NCI-H82 (cell line): Measurements from ENCODE around the gene CERS2.
"Not testable (repeated sequence)": the region's sequence is repeated elsewhere in the genome, so short reads cannot be mapped to it uniquely, and the experiment has no call there.

ENCODE experiments used
- DNase-seq: peaks from one replicate; lab custom pipeline; 2025; lab: John Stamatoyannopoulos, UW

Gene CERS2

GRCh38 chr1:150969626-150970025, 5.0 kb downstream of the CERS2 start:
- DNase-seq: no peak

DNA sequence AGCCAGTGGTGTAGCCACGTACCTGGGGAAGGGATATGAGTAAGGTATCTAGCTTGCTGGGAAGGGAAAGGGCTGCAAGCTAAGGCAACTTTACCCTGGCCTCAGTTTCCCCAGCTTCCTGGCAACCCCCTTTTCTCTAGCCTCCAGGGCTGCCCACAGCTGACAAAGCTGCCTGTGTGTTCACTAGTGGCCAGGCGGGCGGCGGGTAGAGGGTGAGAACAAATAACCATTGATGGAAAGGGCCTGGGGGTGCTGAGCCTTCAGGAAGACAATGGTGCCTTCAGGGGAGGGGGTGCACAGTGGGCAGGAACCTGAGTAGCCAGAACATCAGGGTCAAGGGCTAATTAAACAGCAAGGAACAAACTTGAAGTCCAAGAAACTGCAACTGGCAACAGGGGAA, 6.1 kb downstream of the CERS2 start:
- no peak for DNase-seq

DNA sequence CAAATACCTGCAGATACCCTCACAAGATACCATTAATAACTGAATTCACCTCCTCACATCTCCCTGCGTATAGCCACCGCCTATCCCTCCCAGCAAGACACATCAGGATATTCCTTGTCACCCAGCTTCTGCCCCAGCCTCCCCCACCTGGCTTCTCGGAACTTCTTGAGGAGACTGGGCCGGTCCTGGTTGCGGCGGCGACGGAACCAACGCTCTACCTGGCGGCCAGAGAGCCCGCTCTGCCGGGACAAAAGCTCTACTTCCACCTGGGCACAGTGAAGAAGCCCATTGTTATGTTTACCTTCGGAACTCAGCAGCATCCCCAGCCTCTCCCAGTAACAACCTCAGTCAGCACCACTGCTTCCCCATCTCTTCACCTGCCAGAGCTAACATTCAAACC, 6.7 kb downstream of the CERS2 start:
- DNase-seq: no peak

GRCh38 chr1:150966011-150966410, 8.6 kb downstream of the CERS2 start:
- DNase-seq: no peak

DNA sequence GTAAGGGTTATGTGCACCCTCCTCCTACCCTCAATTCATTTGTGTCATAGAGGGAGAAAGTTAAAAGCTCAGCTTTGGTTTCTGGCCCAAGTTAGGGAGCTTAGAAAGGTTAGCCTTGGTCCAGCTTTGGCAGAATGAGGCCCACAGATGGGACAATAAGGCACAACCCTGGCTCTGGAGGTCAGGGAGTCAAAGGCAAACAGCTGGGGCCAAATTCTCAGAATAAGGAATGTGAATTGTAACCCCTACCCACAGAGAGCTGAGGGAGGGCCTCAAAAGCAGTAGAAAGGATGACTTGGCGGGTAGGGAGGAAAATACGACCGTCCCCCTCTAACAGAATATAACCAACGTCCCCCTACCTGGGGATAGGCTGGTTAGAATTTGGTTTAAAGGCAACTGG, 9.0 kb downstream of the CERS2 start:
- no peak for DNase-seq

- no peak for DNase-seq
These were observed 10.5 kb downstream of the CERS2 start for GRCh38 chr1:150964164-150964489.

DNA sequence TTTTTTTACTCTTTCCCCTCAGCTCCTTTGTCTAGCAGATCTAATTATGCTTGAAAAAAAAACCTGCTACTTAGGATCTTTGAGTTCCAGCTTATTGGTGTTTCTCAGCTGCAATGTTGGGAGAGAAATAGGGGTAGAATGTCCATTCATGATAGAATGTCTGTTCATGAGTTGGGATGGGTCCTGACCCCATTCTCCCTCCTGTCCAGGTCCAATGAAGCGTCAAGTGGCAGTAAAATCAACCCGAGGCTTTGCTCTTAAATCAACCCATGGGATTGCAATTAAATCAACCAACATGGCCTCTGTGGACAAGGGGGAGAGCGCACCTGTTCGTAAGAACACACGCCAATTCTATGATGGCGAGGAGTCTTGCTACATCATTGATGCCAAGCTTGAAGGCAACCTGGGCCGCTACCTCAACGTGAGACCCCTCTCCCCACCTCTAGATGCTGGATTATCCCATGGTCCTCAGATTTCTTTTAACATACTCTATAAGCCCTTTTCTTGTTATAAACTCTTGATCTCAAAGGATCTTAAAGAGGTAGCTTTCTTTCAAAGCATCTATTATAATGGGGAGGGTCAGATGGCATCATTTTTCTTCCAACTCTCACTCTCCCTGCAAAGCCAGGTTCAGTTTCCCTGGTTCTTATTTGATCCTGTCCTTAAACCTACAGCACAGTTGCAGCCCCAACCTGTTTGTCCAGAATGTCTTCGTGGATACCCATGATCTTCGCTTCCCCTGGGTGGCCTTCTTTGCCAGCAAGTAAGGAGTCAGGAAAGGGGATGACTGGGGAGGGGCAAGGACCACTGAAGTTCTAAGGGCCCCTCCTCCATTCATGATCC, 11.1 kb downstream of the CERS2 start:
- DNase-seq: no peak

DNA sequence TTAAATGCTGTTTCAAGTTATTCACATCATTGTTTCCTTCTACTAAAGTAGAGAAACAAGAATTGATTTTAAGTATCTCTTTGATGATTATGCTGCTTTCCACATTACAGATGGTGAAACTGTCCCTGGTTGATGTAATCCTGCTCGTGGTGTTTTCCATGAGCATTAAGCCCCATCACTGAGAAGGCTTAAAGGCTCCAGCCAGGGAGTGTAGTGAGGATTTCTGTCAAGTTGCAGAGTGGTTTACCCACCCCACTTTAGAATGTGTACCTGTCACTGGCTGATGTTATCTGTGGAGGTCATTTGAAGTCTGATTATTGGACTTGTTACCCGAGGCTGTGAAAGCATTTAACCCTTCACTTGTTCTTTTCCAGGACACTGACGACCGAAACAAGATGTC, 12.9 kb downstream of the CERS2 start:
- peak; percentile 80 for DNase-seq

DNA sequence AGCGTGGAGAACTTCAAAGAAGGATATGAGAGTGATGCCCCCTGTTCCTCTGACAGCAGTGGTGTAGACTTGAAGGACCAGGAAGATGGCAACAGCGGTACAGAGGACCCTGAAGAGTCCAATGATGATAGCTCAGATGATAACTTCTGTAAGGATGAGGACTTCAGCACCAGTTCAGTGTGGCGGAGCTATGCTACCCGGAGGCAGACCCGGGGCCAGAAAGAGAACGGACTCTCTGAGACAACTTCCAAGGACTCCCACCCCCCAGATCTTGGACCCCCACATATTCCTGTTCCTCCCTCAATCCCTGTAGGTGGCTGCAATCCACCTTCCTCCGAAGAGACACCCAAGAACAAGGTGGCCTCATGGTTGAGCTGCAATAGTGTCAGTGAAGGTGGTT, 14.0 kb downstream of the CERS2 start:
- DNase-seq: no peak

- no peak for DNase-seq
These were observed 17.0 kb downstream of the CERS2 start for GRCh38 chr1:150957666-150958065.

DNA sequence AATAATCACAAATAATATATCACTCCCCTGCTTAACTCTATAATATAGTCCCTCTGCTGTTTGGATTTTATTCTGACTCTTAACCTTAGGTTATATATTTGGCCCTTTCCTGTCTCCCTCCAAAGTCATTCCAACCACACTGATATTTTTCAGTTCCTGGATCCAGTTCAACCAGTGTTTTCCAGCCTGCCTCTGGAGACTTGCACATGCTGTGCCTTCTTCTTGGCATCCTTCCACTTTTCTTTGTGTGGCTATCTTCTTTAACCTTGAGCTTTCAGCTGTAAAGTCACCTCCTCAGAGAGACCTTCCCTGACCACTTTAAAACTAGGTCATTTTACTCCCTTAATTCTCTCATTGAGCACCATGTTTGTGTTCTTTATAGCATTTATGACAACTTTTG, 19.4 kb downstream of the CERS2 start:
- no peak for DNase-seq

GRCh38 chr1:150954708-150955107, 19.9 kb downstream of the CERS2 start:
- no peak for DNase-seq

DNA sequence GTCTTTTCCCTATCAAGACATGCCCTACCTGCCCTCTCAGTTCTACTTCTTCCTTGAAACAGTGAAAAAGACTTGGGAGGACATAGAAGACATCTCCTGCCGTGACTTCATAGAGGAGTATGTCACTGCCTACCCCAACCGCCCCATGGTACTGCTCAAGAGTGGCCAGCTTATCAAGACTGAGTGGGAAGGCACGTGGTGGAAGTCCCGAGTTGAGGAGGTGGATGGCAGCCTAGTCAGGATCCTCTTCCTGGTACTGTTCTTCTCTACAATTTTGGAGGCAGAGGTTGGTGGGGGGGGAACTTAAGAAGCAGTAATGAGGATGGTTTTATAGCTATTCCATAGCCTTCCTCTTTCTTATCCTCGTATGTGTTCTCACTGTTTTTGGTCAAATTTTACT, 29.8 kb downstream of the CERS2 start:
- DNase-seq: no peak

DNA sequence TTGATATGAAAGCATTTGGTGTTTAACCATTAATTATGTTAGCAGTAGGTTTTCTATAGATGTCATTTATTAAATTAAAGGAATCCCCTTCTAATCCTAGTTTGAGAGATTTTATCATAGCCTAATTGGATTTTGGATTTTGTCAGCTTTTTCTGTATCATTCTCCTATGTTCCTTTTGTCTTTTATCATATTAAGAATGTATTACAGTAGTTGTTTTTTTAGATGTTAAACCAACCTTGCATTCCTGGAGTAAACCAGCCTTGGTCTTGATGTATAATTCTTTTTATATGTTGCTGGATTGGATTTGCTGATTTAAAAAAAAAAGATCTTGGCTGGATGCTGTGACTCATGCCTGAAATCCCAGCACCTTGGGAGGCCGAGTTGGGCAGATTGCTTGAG, 42.9 kb downstream of the CERS2 start:
- no peak for DNase-seq

DNA sequence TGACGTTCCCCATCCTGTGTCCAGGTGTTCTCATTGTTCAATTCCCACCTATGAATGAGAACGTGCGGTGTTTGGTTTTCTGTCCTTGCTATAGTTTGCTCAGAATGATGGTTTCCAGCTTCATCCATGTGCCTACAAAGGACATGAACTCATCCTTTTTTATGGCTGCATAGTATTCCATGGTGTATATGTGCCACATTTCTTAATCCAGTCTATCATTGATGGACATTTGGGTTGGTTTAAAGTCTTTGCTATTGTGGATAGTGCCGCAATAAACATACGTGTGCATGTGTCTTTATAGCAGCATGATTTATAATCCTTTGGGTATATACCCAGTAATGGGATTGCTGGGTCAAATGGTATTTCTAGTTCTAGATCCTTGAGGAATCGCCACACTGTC, 45.9 kb downstream of the CERS2 start:
- DNase-seq: not testable (repeated sequence)

- DNase-seq: no peak
These were observed 46.3 kb downstream of the CERS2 start for GRCh38 chr1:150928286-150928685.

DNA sequence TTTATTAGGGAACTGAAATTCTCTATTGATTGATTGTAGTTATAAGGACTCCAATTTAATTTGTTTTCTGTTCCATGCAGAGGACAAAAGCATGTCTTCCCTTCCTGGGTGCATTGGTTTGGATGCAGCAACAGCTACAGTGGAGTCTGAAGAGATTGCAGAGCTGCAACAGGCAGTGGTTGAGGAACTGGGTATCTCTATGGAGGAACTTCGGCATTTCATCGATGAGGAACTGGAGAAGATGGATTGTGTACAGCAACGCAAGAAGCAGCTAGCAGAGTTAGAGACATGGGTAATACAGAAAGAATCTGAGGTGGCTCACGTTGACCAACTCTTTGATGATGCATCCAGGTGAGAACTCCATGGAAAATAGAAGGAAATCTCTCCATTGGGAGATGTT, 47.0 kb downstream of the CERS2 start:
- DNase-seq: no peak

GRCh38 chr1:150926097-150926741, 48.4 kb downstream of the CERS2 start, which contains the start of gene SETDB1:
TSS of gene SETDB1 (plus strand) at chr1:150926363. CDS start at chr1:150927715, 1,352 bp downstream.
- peak; percentile 100 for DNase-seq

- DNase-seq: no peak
These were observed 49.6 kb downstream of the CERS2 start for GRCh38 chr1:150925080-150925479.

DNA sequence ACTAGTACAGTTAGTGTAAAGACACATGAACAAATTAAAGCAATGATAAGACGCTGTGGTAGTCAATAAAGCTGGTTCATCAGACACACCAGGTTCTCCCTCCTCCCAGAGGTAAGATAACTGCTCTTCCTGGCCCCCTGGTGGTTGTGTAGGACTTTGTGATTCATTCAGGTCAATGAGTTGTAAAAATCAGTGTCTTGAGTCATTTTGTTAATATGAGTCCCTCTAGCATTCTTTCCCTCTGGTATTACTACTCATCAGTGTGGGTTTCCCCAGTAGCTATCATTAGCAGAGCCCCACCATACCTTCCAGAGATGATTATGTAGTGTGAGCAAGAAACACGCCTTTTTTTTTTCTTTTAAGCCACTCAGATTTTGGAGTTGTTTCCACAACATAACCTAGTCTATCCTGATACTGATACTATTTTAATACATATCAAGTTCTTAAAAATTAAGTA, 52.1 kb downstream of the CERS2 start:
- DNase-seq: peak; percentile 93

- no peak for DNase-seq
These were observed 57.2 kb downstream of the CERS2 start for GRCh38 chr1:150917387-150917786.
